GM06990 (cell line): Measurements from ENCODE around the gene PLIN3.
"Not testable (repeated sequence)": the region's sequence is repeated elsewhere in the genome, so short reads cannot be mapped to it uniquely, and the experiment has no call there.

Experiments
- DNase-seq: peaks from one replicate; pipeline ENCODE4 v3.0.0-alpha.2; 2011; ENCODE audit not compliant: insufficient read length; ENCODE audit errors: extremely low read depth
- H3K27me3 ChIP-seq: replicated peaks from 2 replicates; pipeline ENCODE4 v1.6.0; 2011; ENCODE audit warnings: low read length; ENCODE audit not compliant: control insufficient read depth, insufficient read depth
- H3K36me3 ChIP-seq: 2 replicates; pipeline ENCODE4 v1.5.1; 2011; ENCODE audit warnings: low read length; ENCODE audit not compliant: control insufficient read depth, insufficient read depth
- H3K4me3 ChIP-seq: replicated peaks from 2 replicates; pipeline ENCODE4 v1.5.1; 2011; ENCODE audit warnings: low read depth, mild to moderate bottlenecking, control low read depth, low read length
- CTCF ChIP-seq: IDR thresholded peaks from 2 replicates; pipeline ENCODE4 v1.5.1; 2011; ENCODE audit warnings: low read length, control low read depth, mild to moderate bottlenecking, inconsistent platforms; ENCODE audit not compliant: insufficient read depth, poor library complexity, severe bottlenecking

Gene PLIN3

GRCh38 chr19:4868286-4868834 is 893 bp upstream of the PLIN3 start:
- no peak for TF ChIP-seq CTCF
- no peak overlapping the region; the same call in 1 of the 2 replicates for H3K4me3 ChIP-seq
- no peak for DNase-seq
- no peaks in the 10 kb centered on the region for H3K36me3 ChIP-seq
- H3K27me3 ChIP-seq: no peaks in the 10 kb centered on the region

GRCh38 chr19:4866595-4867424 is 657 bp downstream of the PLIN3 start:
- peak overlapping the region; percentile 90 for H3K4me3 ChIP-seq
- TF ChIP-seq CTCF: no peak
- no peaks in the 10 kb centered on the region for H3K27me3 ChIP-seq
- H3K36me3 ChIP-seq: no peaks in the 10 kb centered on the region; the same call in 1 of the 2 replicates
- DNase-seq: peak; percentile 61

GRCh38 chr19:4861147-4861546 is 6.3 kb downstream of the PLIN3 start:
- Histone ChIP-seq H3K27me3 (no peaks in the 10 kb centered on the region), H3K36me3 (peaks cover 14% of the 10 kb centered on the region), H3K4me3 (no peak overlapping the region)
- no peak for DNase-seq
- no peak for TF ChIP-seq CTCF

- H3K4me3 ChIP-seq: no peak overlapping the region
- no peak for TF ChIP-seq CTCF
- H3K27me3 ChIP-seq: no peaks in the 10 kb centered on the region
- DNase-seq: no peak
- H3K36me3 ChIP-seq: peaks cover 18% of the 10 kb centered on the region
Observed at GRCh38 chr19:4859697-4860096, 7.8 kb downstream of the PLIN3 start.

- not testable (repeated sequence) for DNase-seq, H3K4me3 ChIP-seq, H3K27me3 ChIP-seq
- peaks cover 22% of the 10 kb centered on the region for H3K36me3 ChIP-seq
Observed at GRCh38 chr19:4856468-4856867, 11.0 kb downstream of the PLIN3 start.

GRCh38 chr19:4853506-4853905 is 14.0 kb downstream of the PLIN3 start:
- H3K36me3 ChIP-seq: peaks cover 12% of the 10 kb centered on the region
- not testable (repeated sequence) for H3K27me3 ChIP-seq, H3K4me3 ChIP-seq, DNase-seq

- H3K27me3 ChIP-seq: no peaks in the 10 kb centered on the region
- TF ChIP-seq CTCF: no peak
- DNase-seq: no peak
- H3K4me3 ChIP-seq: no peak overlapping the region
- peaks cover 12% of the 10 kb centered on the region for H3K36me3 ChIP-seq
Observed at GRCh38 chr19:4852484-4852883, 15.0 kb downstream of the PLIN3 start.
